Liver (tissue), 9 donors: Measurements from ENCODE around the gene R3HDM1. TPM values are rescaled to one million over a fixed set of nuclear protein-coding genes. Genes with fewer than 3 reads are reported as not detected.

Source experiments
- DNase-seq: peaks from one replicate; pipeline ENCODE4 v3.0.0-alpha.2; 2017; ENCODE audit warnings: low spot score
- H3K27ac ChIP-seq, 2 donors: one replicate each; pipeline ENCODE4 v1.7.0; 2013; ENCODE audit warnings: inconsistent platforms in 2 of 2, low read length in 2 of 2, control low read depth in 1 of 2, low read depth in 1 of 2, mild to moderate bottlenecking in 1 of 2
- H3K27me3 ChIP-seq, 4 donors: one replicate each; pipeline versions ENCODE4 v1.6.1 to v1.7.0; 2013; ENCODE audit warnings: low read length in 3 of 4, inconsistent platforms in 1 of 4, mild to moderate bottlenecking in 1 of 4, moderate library complexity in 1 of 4; ENCODE audit not compliant: control insufficient read depth in 4 of 4, insufficient read depth in 4 of 4
- H3K36me3 ChIP-seq, 4 donors: one replicate each; pipeline versions ENCODE4 v1.6.1 to v1.7.0; 2013; ENCODE audit warnings: low read length in 3 of 4, mild to moderate bottlenecking in 3 of 4, low read depth in 1 of 4, moderate library complexity in 1 of 4; ENCODE audit not compliant: control insufficient read depth in 4 of 4, insufficient read depth in 3 of 4
- H3K4me1 ChIP-seq, 4 donors: one replicate each; pipeline versions ENCODE4 v1.6.1 to v1.7.0; 2013; ENCODE audit warnings: low read length in 3 of 4, mild to moderate bottlenecking in 3 of 4, moderate library complexity in 1 of 4; ENCODE audit not compliant: control insufficient read depth in 4 of 4, insufficient read depth in 4 of 4
- H3K4me3 ChIP-seq, 3 donors: one replicate each; pipeline versions ENCODE4 v1.6.1 to v1.7.0; 2013; ENCODE audit warnings: low read length in 3 of 3, control low read depth in 1 of 3, low read depth in 1 of 3, mild to moderate bottlenecking in 1 of 3
- H3K9ac ChIP-seq, 2 donors: one replicate each; pipeline ENCODE4 v1.7.0; 2013; ENCODE audit warnings: low read length in 2 of 2, mild to moderate bottlenecking in 2 of 2, moderate library complexity in 2 of 2, control low read depth in 1 of 2, low read depth in 1 of 2
- H3K9me3 ChIP-seq, 4 donors: one replicate each; pipeline versions ENCODE4 v1.6.1 to v1.7.0; 2013; ENCODE audit warnings: low read length in 3 of 4; ENCODE audit not compliant: control insufficient read depth in 4 of 4
- ATF3 ChIP-seq: IDR thresholded peaks from 2 replicates; pipeline ENCODE4 v1.6.1; 2016; ENCODE audit warnings: antibody characterized with exemption
- EGR1 ChIP-seq, 2 donors: IDR thresholded peaks; 2 replicates each; pipeline ENCODE4 v1.6.1; 2016 to 2018; ENCODE audit warnings: antibody characterized with exemption in 2 of 2, low read depth in 2 of 2
- FOXA1 ChIP-seq: IDR thresholded peaks from 2 replicates; pipeline ENCODE4 v1.6.1; 2016; ENCODE audit warnings: antibody characterized with exemption
- FOXA2 ChIP-seq: IDR thresholded peaks from 2 replicates; pipeline ENCODE4 v1.6.1; 2016; ENCODE audit warnings: antibody characterized with exemption
- HNF4A ChIP-seq, 2 donors: conservative IDR thresholded peaks; 2 replicates each; pipeline ENCODE4 v1.6.1; 2016; ENCODE audit warnings: antibody characterized with exemption in 2 of 2, mild to moderate bottlenecking in 2 of 2
- HNF4G ChIP-seq: IDR thresholded peaks from 2 replicates; pipeline ENCODE4 v1.6.1; 2016; ENCODE audit warnings: antibody characterized with exemption
- MAX ChIP-seq: IDR thresholded peaks from 2 replicates; pipeline ENCODE4 v1.6.1; 2016; ENCODE audit warnings: antibody characterized with exemption
- NR2F2 ChIP-seq: IDR thresholded peaks from 2 replicates; pipeline ENCODE4 v1.6.1; 2016; ENCODE audit warnings: antibody characterized with exemption
- RAD21 ChIP-seq, 2 donors: IDR thresholded peaks; 2 replicates each; pipeline ENCODE4 v1.6.1; 2016; ENCODE audit warnings: antibody characterized with exemption in 2 of 2, mild to moderate bottlenecking in 2 of 2
- REST ChIP-seq: IDR thresholded peaks from 2 replicates; pipeline ENCODE4 v1.6.1; 2016; ENCODE audit warnings: antibody characterized with exemption, mild to moderate bottlenecking
- RXRA ChIP-seq, 2 donors: IDR thresholded peaks; 2 replicates each; pipeline ENCODE4 v1.6.1; 2017 to 2018; ENCODE audit warnings: antibody characterized with exemption in 2 of 2, mild to moderate bottlenecking in 1 of 2
- SP1 ChIP-seq: IDR thresholded peaks from 2 replicates; pipeline ENCODE4 v1.6.1; 2018; ENCODE audit warnings: antibody characterized with exemption, mild to moderate bottlenecking
- TAF1 ChIP-seq: conservative IDR thresholded peaks from 2 replicates; pipeline ENCODE4 v1.6.1; 2016; ENCODE audit warnings: antibody characterized with exemption, mild to moderate bottlenecking
- YY1 ChIP-seq: IDR thresholded peaks from 2 replicates; pipeline ENCODE4 v1.6.1; 2016; ENCODE audit warnings: antibody characterized with exemption, mild to moderate bottlenecking
- WGBS: extraction: QIAGEN DNeasy Blood & Tissue Kit; methylation state at CpG from one replicate; pipeline ENCODE4 v1.1.7; 2013; 5-methylcytosine and 5-hydroxymethylcytosine counted together
- polyA plus RNA-seq, 2 donors: library from polyadenylated mRNA; stranded (reverse) in 1 of 2; unstranded in 1 of 2; fragments of 200-250 nt in 1 of 2; fragments of >200 nt in 1 of 2; fragmentation: Nextera tagmentation in 1 of 2; extraction: Ambion mirVana in 1 of 2; gene quantifications; one replicate each; pipeline versions ENCODE4 v1.2.1 to v1.2.3, GENCODE V29; 2013 to 2015
- total RNA-seq, 2 donors: library from RNA; depleted of rRNA; stranded (reverse); fragments of >200 nt; gene quantifications; one replicate each; pipeline ENCODE4 v1.2.3, GENCODE V29; 2014
- donor health status: healthy.
- donor health status: healthy.
- donor health status: healthy.
- donor health status: healthy.
- donor health status: healthy.

R3HDM1 gene
- total and polyA plus RNA-seq, 4 donors = 6.0 to 10.0 (median 8.8) TPM

GRCh38 chr2:135676031-135676430, 144.7 kb downstream of the R3HDM1 start:
- no peaks in the 10 kb centered on the region for H3K4me1 ChIP-seq
- TF ChIP-seq HNF4G (no peak), REST (no peak), FOXA1 (no peak)
- H3K4me3 ChIP-seq = no peak overlapping the region
- no peak for DNase-seq
- H3K27ac ChIP-seq = no peak overlapping the region
- peaks cover 0 to 2% (median 0%) of the 10 kb centered on the region in 4 donors for H3K9me3 ChIP-seq
- 90% methylated on average over 3 of the region's 3 CpGs for WGBS
- peaks cover 1 to 22% (median 8%) of the 10 kb centered on the region in 4 donors for H3K36me3 ChIP-seq
- H3K27me3 ChIP-seq = no peaks in the 10 kb centered on the region
- H3K9ac ChIP-seq = no peak overlapping the region

- WGBS = 95% methylated on average over 2 of the region's 2 CpGs
- Histone ChIP-seq H3K27me3 (no peaks in the 10 kb centered on the region), H3K9ac (no peak overlapping the region), H3K4me3 (no peak overlapping the region), H3K36me3 (peaks cover 1 to 22% (median 9%) of the 10 kb centered on the region in 4 donors), H3K27ac (no peak overlapping the region), H3K9me3 (peaks cover 0 to 2% (median 0%) of the 10 kb centered on the region in 4 donors), H3K4me1 (no peaks in the 10 kb centered on the region)
- TF ChIP-seq SP1 (no peak), TAF1 (no peak), EGR1 (IDR thresholded peaks at IDR 0.05; ENCODE audit: low read depth in 2 of 2) (no peak), REST (no peak), ATF3 (no peak), RAD21 (IDR thresholded peaks at IDR 0.05) (no peak), HNF4A (conservative IDR thresholded peaks at IDR 0.05) (no peak)
- no peak for DNase-seq
These were observed 147.8 kb downstream of the R3HDM1 start for GRCh38 chr2:135679125-135679524.

DNA sequence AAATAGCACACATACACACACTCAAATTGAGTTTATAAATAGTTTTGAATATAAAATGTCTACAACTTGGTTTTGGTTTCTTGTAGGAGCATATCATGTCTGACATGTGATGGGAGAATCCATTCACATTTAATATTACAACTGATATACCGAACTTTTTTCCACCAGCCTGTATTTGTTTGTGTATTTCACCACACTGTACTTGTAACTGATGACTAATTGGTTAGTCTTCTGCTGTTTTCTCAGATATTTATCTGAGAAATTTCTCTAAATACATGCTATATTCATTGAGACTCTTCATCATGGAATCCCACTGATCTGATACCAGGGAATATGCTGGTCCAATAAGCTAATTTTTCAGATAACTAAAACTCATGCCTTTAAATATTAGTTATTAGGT, 154.1 kb downstream of the R3HDM1 start:
- H3K9ac ChIP-seq = no peak overlapping the region
- no peaks in the 10 kb centered on the region for H3K4me1 ChIP-seq
- peaks cover 0 to 2% (median 0%) of the 10 kb centered on the region in 4 donors for H3K9me3 ChIP-seq
- no peaks in the 10 kb centered on the region for H3K27me3 ChIP-seq
- TF ChIP-seq RXRA (IDR thresholded peaks at IDR 0.05) (no peak), SP1 (no peak), REST (no peak), TAF1 (no peak), FOXA1 (no peak), NR2F2 (no peak), YY1 (no peak), EGR1 (IDR thresholded peaks at IDR 0.05; ENCODE audit: low read depth in 2 of 2) (no peak), MAX (no peak), FOXA2 (no peak)
- H3K4me3 ChIP-seq = no peak overlapping the region
- peaks cover 0 to 8% (median 7%) of the 10 kb centered on the region in 4 donors for H3K36me3 ChIP-seq
- H3K27ac ChIP-seq = no peak overlapping the region
- WGBS = 89% methylated on average over 1 of the region's 1 CpG
- no peak for DNase-seq
